GM21717 (cell line): ENCODE data around the gene RTN4IP1.
"Not testable (repeated sequence)": the region's sequence is repeated elsewhere in the genome, so short reads cannot be mapped to it uniquely, and the experiment has no call there.

Experiments used
- ATAC-seq: cut with Tn5 transposase; IDR thresholded peaks from one replicate; pipeline ENCODE4 v1.9.1; 2021; ENCODE audit warnings: mild to moderate bottlenecking, moderate library complexity; ENCODE audit not compliant: unreplicated experiment

RTN4IP1 gene

GRCh38 chr6:106588937-106589336 lies 40.4 kb downstream of the RTN4IP1 start:
- ATAC-seq = not testable (repeated sequence)

- no peak for ATAC-seq
These were observed 42.4 kb downstream of the RTN4IP1 start for GRCh38 chr6:106586815-106587415.

GRCh38 chr6:106581468-106581867 lies 47.8 kb downstream of the RTN4IP1 start:
- no peak for ATAC-seq

GRCh38 chr6:106579281-106579680 lies 50.0 kb downstream of the RTN4IP1 start:
- no peak for ATAC-seq

- no peak for ATAC-seq
These were observed 54.4 kb downstream of the RTN4IP1 start for GRCh38 chr6:106574741-106575458.

GRCh38 chr6:106572875-106573585 lies 56.3 kb downstream of the RTN4IP1 start:
- ATAC-seq = no peak

GRCh38 chr6:106572436-106572835 lies 56.9 kb downstream of the RTN4IP1 start:
- no peak for ATAC-seq

- ATAC-seq = no peak
These were observed 59.9 kb downstream of the RTN4IP1 start for GRCh38 chr6:106569428-106569827.

- no peak for ATAC-seq
These were observed 60.8 kb downstream of the RTN4IP1 start for GRCh38 chr6:106568530-106568929.

- no peak for ATAC-seq
These were observed 64.8 kb downstream of the RTN4IP1 start for GRCh38 chr6:106564476-106564875.

- ATAC-seq = no peak
These were observed 65.7 kb downstream of the RTN4IP1 start for GRCh38 chr6:106563614-106564013.

GRCh38 chr6:106561686-106562405 lies 67.5 kb downstream of the RTN4IP1 start:
- ATAC-seq = no peak

GRCh38 chr6:106560996-106561685 lies 68.2 kb downstream of the RTN4IP1 start:
- ATAC-seq = no peak

GRCh38 chr6:106559659-106560058 lies 69.6 kb downstream of the RTN4IP1 start:
- ATAC-seq = not testable (repeated sequence)

- no peak for ATAC-seq
These were observed 70.9 kb downstream of the RTN4IP1 start for GRCh38 chr6:106558364-106558763.

GRCh38 chr6:106557837-106558236 lies 71.5 kb downstream of the RTN4IP1 start:
- no peak for ATAC-seq

- no peak for ATAC-seq
These were observed 72.8 kb downstream of the RTN4IP1 start for GRCh38 chr6:106556368-106556960.

- no peak for ATAC-seq
These were observed 73.5 kb downstream of the RTN4IP1 start for GRCh38 chr6:106555767-106556166.

GRCh38 chr6:106553440-106553839 lies 75.9 kb downstream of the RTN4IP1 start:
- no peak for ATAC-seq

- ATAC-seq = no peak
These were observed 78.1 kb downstream of the RTN4IP1 start for GRCh38 chr6:106551155-106551554.
